GM12878 (cell line): ENCODE data around the gene AEBP1. TPM values are rescaled to one million over a fixed set of nuclear protein-coding genes. Genes with fewer than 3 reads are reported as not detected.
A peak's percentile ranks its signal among the peaks of the same experiment; 100 is the strongest.

Experiments used
- ATAC-seq: fragments of 200-7000 bp; cut with Tn5 transposase; 3 replicates; pipeline ENCODE4 v1.9.1; 2020; ENCODE audit warnings: mild to moderate bottlenecking, moderate library complexity
- Bru-seq: library from RNA; stranded (reverse); fragments of 400-500 nt; gene quantifications from one replicate; lab custom pipeline; 2021; lab: Mats Ljungman, UMichigan
- BruChase-seq, 2 experiments: library from RNA; stranded (reverse); fragments of 400-500 nt; gene quantifications; one replicate each; lab custom pipeline; 2021; lab: Mats Ljungman, UMichigan
- BruUV-seq: library from RNA; stranded (reverse); fragments of 400-500 nt; replicated peaks from 2 replicates; lab custom pipeline; 2021; lab: Mats Ljungman, UMichigan
- CTCF ChIA-PET: fragments of 300-600 bp; sonication (Branson Sonifier 250); formaldehyde crosslinking; extraction: SDS; loops from one replicate; lab custom pipeline; 2021; ENCODE audit warnings: inconsistent platforms; lab: Yijun Ruan, JAX
- POLR2A ChIA-PET: fragments of 350-600 bp; formaldehyde crosslinking; extraction: SDS; loops from one replicate; lab custom pipeline; 2021; ENCODE audit warnings: inconsistent platforms; lab: Charles Lee
- RAD21 ChIA-PET: fragments of 300-600 bp; sonication (Branson Sonifier 250); formaldehyde crosslinking; loops from one replicate; lab custom pipeline; 2023; ENCODE audit warnings: antibody characterized with exemption; ENCODE audit not compliant: unreplicated experiment; lab: Charles Lee
- SMC1A ChIA-PET: fragments of 300-600 bp; sonication (Branson Sonifier 250); formaldehyde crosslinking; loops from one replicate; lab custom pipeline; 2023; ENCODE audit not compliant: unreplicated experiment, uncharacterized antibody; lab: Charles Lee
- DNase-seq: peaks from one replicate; pipeline ENCODE4 v3.0.0-alpha.2; 2011; ENCODE audit warnings: low read depth, low spot score
- FAIRE-seq: peaks from 3 replicates; lab custom pipeline; 2011; peaks lifted over from hg19 to GRCh38; lab: Jason Lieb, UNC
- H2AFZ ChIP-seq: 2 replicates; pipeline ENCODE4 v1.6.0; 2011; ENCODE audit warnings: low read depth, low read length, control low read depth; ENCODE audit not compliant: control insufficient read depth
- H3K27ac ChIP-seq: 2 replicates; pipeline ENCODE4 v1.5.1; 2011; ENCODE audit warnings: control low read depth; ENCODE audit not compliant: control insufficient read depth, insufficient read depth
- H3K27me3 ChIP-seq, 2 experiments: replicated peaks in 1 of 2; 2 replicates each; pipeline versions ENCODE4 v1.6.0 to v1.6.1; 2011; ENCODE audit warnings: low read length in 1 of 2; ENCODE audit not compliant: control insufficient read depth in 2 of 2, insufficient read depth in 2 of 2
- H3K36me3 ChIP-seq, 2 experiments: 2 replicates each; pipeline ENCODE4 v1.5.1; 2011; ENCODE audit warnings: low read length in 1 of 2; ENCODE audit not compliant: control insufficient read depth in 2 of 2, insufficient read depth in 2 of 2
- H3K4me1 ChIP-seq: 2 replicates; pipeline ENCODE4 v1.6.1; 2011; ENCODE audit warnings: mild to moderate bottlenecking, low read length, moderate library complexity, mixed read lengths; ENCODE audit not compliant: control insufficient read depth, insufficient read depth
- H3K4me2 ChIP-seq: 2 replicates; pipeline ENCODE4 v1.6.0; 2011; ENCODE audit warnings: control low read depth; ENCODE audit not compliant: control insufficient read depth, insufficient read depth
- H3K4me3 ChIP-seq: fragments of 200-600 bp; sonication (generic); 2 replicates; pipeline ENCODE4 v1.5.1; 2016
- H3K79me2 ChIP-seq: 2 replicates; pipeline ENCODE4 v1.6.0; 2011; ENCODE audit warnings: low read length; ENCODE audit not compliant: control insufficient read depth, insufficient read depth
- H3K9ac ChIP-seq: 2 replicates; pipeline ENCODE4 v1.8.0; 2011; ENCODE audit warnings: low read length, control low read depth, mixed read lengths; ENCODE audit not compliant: control insufficient read depth, insufficient read depth
- H3K9me3 ChIP-seq: replicated peaks from 3 replicates; pipeline ENCODE4 v1.5.1; 2011; ENCODE audit warnings: mild to moderate bottlenecking, low read length; ENCODE audit not compliant: control insufficient read depth, insufficient read depth
- H4K20me1 ChIP-seq: 2 replicates; pipeline ENCODE4 v1.6.0; 2011; ENCODE audit not compliant: control insufficient read depth, insufficient read depth
- HDAC2 ChIP-seq: fragments of 200-600 bp; sonication (generic); IDR thresholded peaks from 2 replicates; pipeline ENCODE4 v1.6.1; 2017
- SUZ12 ChIP-seq: fragments of 200-600 bp; sonication (generic); IDR thresholded peaks from one replicate; pipeline ENCODE4 v1.6.1; 2018; ENCODE audit warnings: antibody characterized with exemption, mild to moderate bottlenecking; ENCODE audit not compliant: unreplicated experiment
- YY1 ChIP-seq: IDR thresholded peaks from 2 replicates; pipeline ENCODE4 v1.6.1; 2011; ENCODE audit warnings: low read depth, mild to moderate bottlenecking, low read length
- WGBS: methylation state at CpG from one replicate; pipeline ENCODE4 v1.1.6; 2016; ENCODE audit warnings: low lambda C conversion rate; ENCODE audit not compliant: insufficient replicate concordance, insufficient coverage; ENCODE audit errors: missing lambda C conversion rate; 5-methylcytosine and 5-hydroxymethylcytosine counted together
- in situ Hi-C: fragments of 300-500 bp; cut with MboI; formaldehyde crosslinking; loops from 9 replicates; pipeline ENCODE4 v1.14.3; 2018; ENCODE audit warnings: mixed read lengths
- intact Hi-C: fragments of 100-400 bp; cut with micrococcal nuclease; formaldehyde crosslinking; loops from one replicate; pipeline ENCODE4 v1.14.2; 2022; ENCODE audit not compliant: unreplicated experiment
- long read RNA-seq, 2 experiments: library from polyadenylated mRNA; unstranded; transcript quantifications; one replicate each; pipeline ENCODE4 v2.0.0, GENCODE V29; 2019 to 2020
- polyA minus RNA-seq, 3 experiments: library from RNA; depleted of rRNA, polyadenylated mRNA; stranded (reverse); fragments of >200 nt; gene quantifications; 2 replicates each; pipeline ENCODE4 v1.2.3, GENCODE V29; 2011
- polyA plus RNA-seq, 11 experiments: library from polyadenylated mRNA; depleted of rRNA in 4 of 11; unstranded in 6 of 11; stranded (reverse) in 5 of 11; fragments of >200 nt; fragmentation: Nextera tagmentation in 4 of 11; fragmentation: Illumina TruSeq in 1 of 11; extraction: Ambion mirVana in 4 of 11; extraction: Trizol in 1 of 11; gene quantifications; 1 replicate in 1 of 11; 2 replicates in 10 of 11; pipeline versions ENCODE4 v1.2.1 to v1.2.3, GENCODE V29; 2011 to 2016; ENCODE audit warnings: inconsistent platforms in 2 of 11, missing spikeins in 2 of 11, low read depth in 1 of 11
- total RNA-seq, 4 experiments: library from RNA; depleted of rRNA in 3 of 4; stranded (reverse); fragments of >200 nt in 3 of 4; fragmentation: Illumina TruSeq in 1 of 4; extraction: Trizol in 1 of 4; gene quantifications; 2 replicates each; pipeline versions ENCODE4 v1.2.1 to v1.2.3, GENCODE V29; 2013 to 2021

AEBP1 gene
- 1.9 and 3.2 TPM in 2 replicates for total RNA-seq (2013; cell fraction: nucleolus; rRNA removed)
- total RNA-seq (2014; rRNA removed): 0.06 TPM in 1 of 2 replicates, not detected in the other
- not detected in 2 replicates for total RNA-seq (2014; rRNA removed; fragmentation: Illumina TruSeq; extraction: Trizol)
- 0.16 and 0.23 TPM in 2 replicates for total RNA-seq (2021)
- 0.46 TPM for polyA plus RNA-seq (2011; ENCODE audit: low read depth)
- 0.09 and 0.20 TPM in 2 replicates for polyA plus RNA-seq (2011; rRNA removed)
- 0.13 and 0.22 TPM in 2 replicates for polyA plus RNA-seq (2011; cell fraction: cytosol; rRNA removed)
- polyA plus RNA-seq (2011; cell fraction: nucleus; rRNA removed): 1.8 and 3.1 TPM in 2 replicates
- polyA plus RNA-seq (2012): 0.31 and 0.46 TPM in 2 replicates
- polyA plus RNA-seq (2014; fragmentation: Illumina TruSeq; extraction: Trizol): not detected in 2 replicates
- not detected for polyA plus RNA-seq (2014; fragmentation: Nextera tagmentation; extraction: Ambion mirVana)
- polyA plus RNA-seq (2014; rRNA removed): 0.08 TPM in 1 of 2 replicates, not detected in the other
- under 1 TPM in 1 of 2 experiments, not detected in 1; 0.11 TPM for polyA plus RNA-seq (2016; fragmentation: Nextera tagmentation; extraction: Ambion mirVana)
- 0.67 TPM in 1 of 2 replicates, not detected in the other for polyA minus RNA-seq (2011; rRNA and poly(A)+ RNA removed)
- not detected in 2 replicates for polyA minus RNA-seq (2011; cell fraction: cytosol; rRNA and poly(A)+ RNA removed)
- polyA minus RNA-seq (2011; cell fraction: nucleus; rRNA and poly(A)+ RNA removed): 0.24 and 0.57 TPM in 2 replicates
- percentile 18 among the genes with signal in this experiment for Bru-seq, nascent RNA
- percentile 21 among the genes with signal in this experiment for BruChase-seq, experiment 1, labeled RNA remaining after a 6-hour chase
- BruChase-seq, experiment 2, labeled RNA remaining after a 2-hour chase: percentile 8 among the genes with signal in this experiment
- long read RNA-seq, experiment 1: 0 reads
- long read RNA-seq, experiment 2: 0 reads

GRCh38 chr7:44103923-44104859, at the start of gene AEBP1:
AEBP1 (plus strand) TSS chr7:44104345; CDS start chr7:44104666, 321 bp downstream.
- in situ Hi-C loops: no loop called here
- FAIRE-seq (no peak), ATAC-seq (peak; percentile 44; the same call in 2 of the 3 replicates), DNase-seq (no peak)
- H3K4me3 ChIP-seq: no peak within 1 kb of the TSS
- intact Hi-C loops: no loop called here
- SMC1A ChIA-PET: no interaction called here
- 13% methylated on average over 31 of the region's 87 CpGs for WGBS
- H3K9me3 ChIP-seq: no peaks in the 10 kb centered on the region
- H3K27ac ChIP-seq: no peak within 1 kb of the TSS
- no peaks in the 10 kb centered on the region for H3K4me1 ChIP-seq
- no TSS peak for BruUV-seq
- no peaks in the 10 kb centered on the region for H3K79me2 ChIP-seq
- H3K4me2 ChIP-seq: no peak within 1 kb of the TSS
- no peaks in the 10 kb centered on the region for H3K36me3 ChIP-seq
- H3K27me3 ChIP-seq: peaks cover 11 to 15% of the 10 kb centered on the region in 2 experiments
- H2AFZ ChIP-seq: no peak within 1 kb of the TSS
- CTCF ChIA-PET: no interaction called here
- POLR2A ChIA-PET: no interaction called here
- RAD21 ChIA-PET: no interaction called here
- H3K9ac ChIP-seq: no peak within 1 kb of the TSS
- no peaks in the 10 kb centered on the region for H4K20me1 ChIP-seq
- TF ChIP-seq YY1 (0 out of 2 replicates have a peak, but pooled peaks have one; percentile 16), HDAC2 (no peak), SUZ12 (peak; percentile 84)
- TF ChIP-seq, all 136 proteins: peak for 2
